VCaP (cell line): ENCODE measurements around the gene TBCEL.
"Not testable (repeated sequence)": the region's sequence is repeated elsewhere in the genome, so short reads cannot be mapped to it uniquely, and the experiment has no call there.

ENCODE experiments used
- H3K27ac ChIP-seq: fragments of 450-650 bp; 2 replicates; pipeline ENCODE4 v1.5.1; 2017
- CTCF ChIP-seq: fragments of 450-650 bp; conservative IDR thresholded peaks from 2 replicates; pipeline ENCODE4 v1.5.1; 2017; ENCODE audit warnings: mild to moderate bottlenecking, moderate library complexity

Gene TBCEL

GRCh38 chr11:121006922-121007321 is 17.0 kb upstream of the TBCEL start:
- no peak for TF ChIP-seq CTCF
- H3K27ac ChIP-seq: no peak overlapping the region

- TF ChIP-seq CTCF: no peak
- no peak overlapping the region for H3K27ac ChIP-seq
Observed at GRCh38 chr11:121008551-121008950, 15.4 kb upstream of the TBCEL start.

- no peak for TF ChIP-seq CTCF
- H3K27ac ChIP-seq: no peak overlapping the region
Observed at GRCh38 chr11:121012091-121012490, 11.8 kb upstream of the TBCEL start.

GRCh38 chr11:121018746-121019145 is 5.2 kb upstream of the TBCEL start:
- no peak for TF ChIP-seq CTCF
- H3K27ac ChIP-seq: no peak overlapping the region

GRCh38 chr11:121021718-121022117 is 2.2 kb upstream of the TBCEL start:
- H3K27ac ChIP-seq: not testable (repeated sequence)

- no peak for TF ChIP-seq CTCF
- peak overlapping the region; percentile 88; the same call in 1 of the 2 replicates for H3K27ac ChIP-seq
Observed at GRCh38 chr11:121024989-121025388, 1.1 kb downstream of the TBCEL start.

GRCh38 chr11:121029153-121029552 is 5.3 kb downstream of the TBCEL start:
- H3K27ac ChIP-seq: no peak overlapping the region
- no peak for TF ChIP-seq CTCF

GRCh38 chr11:121029813-121030445 is 6.0 kb downstream of the TBCEL start:
- no peak overlapping the region for H3K27ac ChIP-seq
- TF ChIP-seq CTCF: no peak
